AG04449 (cell line): ENCODE data around the gene ERCC1.
"Not testable (repeated sequence)": the region's sequence is repeated elsewhere in the genome, so short reads cannot be mapped to it uniquely, and the experiment has no call there.

Source experiments
- CTCF ChIA-PET: fragments of 350-600 bp; formaldehyde crosslinking; extraction: SDS; loops from one replicate; lab custom pipeline; 2021; ENCODE audit warnings: antibody characterized with exemption; lab: Yijun Ruan, JAX
- POLR2A ChIA-PET: fragments of 400-600, 350-600 bp; formaldehyde crosslinking; extraction: SDS; loops from one replicate; lab custom pipeline; 2020; ENCODE audit warnings: antibody characterized with exemption, inconsistent platforms; lab: Yijun Ruan, JAX
- DNase-seq: peaks from one replicate; pipeline ENCODE4 v3.0.0-alpha.2; 2010; ENCODE audit warnings: low read depth, low spot score
- H3K4me3 ChIP-seq: 2 replicates; pipeline ENCODE4 v1.5.1; 2011; ENCODE audit warnings: low read depth, mild to moderate bottlenecking, control low read depth, low read length
- TF ChIP-seq, protein P1 (sequence below): IDR thresholded peaks from one replicate; pipeline ENCODE4 v1.5.1; 2011; ENCODE audit warnings: mild to moderate bottlenecking, moderate library complexity, low read length, control low read depth, inconsistent platforms; ENCODE audit not compliant: insufficient read depth; ENCODE audit errors: missing control alignments

Gene ERCC1

DNA sequence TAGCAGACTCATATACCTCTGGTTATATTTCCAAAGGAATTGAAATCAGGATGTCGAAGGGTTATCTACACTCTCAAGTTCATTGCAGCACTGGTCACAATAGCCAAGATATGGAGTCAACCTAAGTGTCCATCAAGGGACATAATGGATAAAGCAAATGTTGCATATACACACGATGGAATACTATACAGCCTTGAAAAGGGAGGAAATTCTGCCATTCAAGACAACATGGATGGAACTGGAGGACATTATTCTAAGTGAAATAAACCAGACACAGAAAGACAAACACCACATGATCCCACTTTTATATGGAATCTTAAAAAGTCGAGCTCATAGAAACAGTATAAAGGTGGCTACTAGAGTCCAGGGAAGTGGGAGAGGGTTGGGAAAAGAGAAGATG is 13.6 kb upstream of the ERCC1 start:
- ChIA-PET POLR2A (no interaction called here), CTCF (interaction anchor here (0.5 to 17.3 kb wide), 6 partner anchors 9 to 53 kb away, joined by 3 to 773 read pairs (median 5); partner anchors contain the start of gene FOSB)
- no peak overlapping the region for H3K4me3 ChIP-seq
- DNase-seq = no peak
- TF ChIP-seq, protein P1, sequence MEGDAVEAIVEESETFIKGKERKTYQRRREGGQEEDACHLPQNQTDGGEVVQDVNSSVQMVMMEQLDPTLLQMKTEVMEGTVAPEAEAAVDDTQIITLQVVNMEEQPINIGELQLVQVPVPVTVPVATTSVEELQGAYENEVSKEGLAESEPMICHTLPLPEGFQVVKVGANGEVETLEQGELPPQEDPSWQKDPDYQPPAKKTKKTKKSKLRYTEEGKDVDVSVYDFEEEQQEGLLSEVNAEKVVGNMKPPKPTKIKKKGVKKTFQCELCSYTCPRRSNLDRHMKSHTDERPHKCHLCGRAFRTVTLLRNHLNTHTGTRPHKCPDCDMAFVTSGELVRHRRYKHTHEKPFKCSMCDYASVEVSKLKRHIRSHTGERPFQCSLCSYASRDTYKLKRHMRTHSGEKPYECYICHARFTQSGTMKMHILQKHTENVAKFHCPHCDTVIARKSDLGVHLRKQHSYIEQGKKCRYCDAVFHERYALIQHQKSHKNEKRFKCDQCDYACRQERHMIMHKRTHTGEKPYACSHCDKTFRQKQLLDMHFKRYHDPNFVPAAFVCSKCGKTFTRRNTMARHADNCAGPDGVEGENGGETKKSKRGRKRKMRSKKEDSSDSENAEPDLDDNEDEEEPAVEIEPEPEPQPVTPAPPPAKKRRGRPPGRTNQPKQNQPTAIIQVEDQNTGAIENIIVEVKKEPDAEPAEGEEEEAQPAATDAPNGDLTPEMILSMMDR = no peak

DNA sequence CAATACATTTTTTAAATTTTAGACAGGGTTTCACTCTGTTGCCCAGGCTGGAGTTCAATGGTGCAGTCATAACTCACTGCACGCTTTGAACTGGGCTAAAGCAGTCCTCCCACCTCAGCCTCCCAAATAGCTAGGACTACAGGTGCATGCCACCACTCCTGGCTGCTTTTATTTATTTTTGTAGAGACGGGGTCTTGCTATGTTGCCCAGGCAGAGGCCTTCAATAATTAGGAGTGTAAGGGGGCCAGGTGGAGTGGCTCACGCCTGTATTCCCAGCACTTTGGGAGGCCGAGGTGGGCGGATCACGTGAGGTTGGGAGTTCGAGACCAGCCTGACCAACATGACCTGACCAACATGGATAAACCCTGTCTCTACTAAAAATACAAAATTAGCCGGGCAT is 8.8 kb upstream of the ERCC1 start:
- POLR2A ChIA-PET = not testable (repeated sequence)

DNA sequence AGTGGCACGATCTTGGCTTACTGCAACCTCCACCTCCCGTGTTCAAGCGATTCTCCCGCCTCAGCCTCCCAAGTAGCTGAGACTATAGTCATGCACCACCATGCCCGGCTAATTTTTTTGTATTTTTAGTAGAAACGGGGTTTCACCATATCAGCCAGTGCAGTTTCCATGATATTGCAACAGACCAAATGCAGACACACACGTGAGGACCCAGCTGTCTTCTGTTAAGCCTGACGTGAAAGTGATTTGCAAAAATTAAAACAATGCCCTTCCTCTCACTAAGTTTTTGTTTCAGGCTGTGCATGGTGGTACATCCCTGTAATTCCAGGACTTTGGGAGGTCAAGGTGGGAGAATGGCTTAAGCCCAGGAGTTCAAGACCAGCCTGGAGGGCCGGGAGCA is 7.3 kb upstream of the ERCC1 start:
- DNase-seq, H3K4me3 ChIP-seq: not testable (repeated sequence)
- CTCF ChIA-PET = interaction anchor here (2.9 to 10.5 kb wide), 4 partner anchors 9 to 54 kb away, joined by 12 to 197 read pairs (median 50); no protein-coding TSS in a partner anchor
- POLR2A ChIA-PET = interaction anchor here (1.0 to 1.4 kb wide), 3 partner anchors 9 to 48 kb away, joined by 4 to 5 read pairs (median 4); partner anchors contain the start of gene FOSB

More for the DNA sequence above, 8.8 kb upstream of the ERCC1 start:
- not testable (repeated sequence) for DNase-seq, H3K4me3 ChIP-seq
- CTCF ChIA-PET = interaction anchor here (1.0 to 10.5 kb wide), 5 partner anchors 8 to 60 kb away, joined by 4 to 197 read pairs (median 47); no protein-coding TSS in a partner anchor

DNA sequence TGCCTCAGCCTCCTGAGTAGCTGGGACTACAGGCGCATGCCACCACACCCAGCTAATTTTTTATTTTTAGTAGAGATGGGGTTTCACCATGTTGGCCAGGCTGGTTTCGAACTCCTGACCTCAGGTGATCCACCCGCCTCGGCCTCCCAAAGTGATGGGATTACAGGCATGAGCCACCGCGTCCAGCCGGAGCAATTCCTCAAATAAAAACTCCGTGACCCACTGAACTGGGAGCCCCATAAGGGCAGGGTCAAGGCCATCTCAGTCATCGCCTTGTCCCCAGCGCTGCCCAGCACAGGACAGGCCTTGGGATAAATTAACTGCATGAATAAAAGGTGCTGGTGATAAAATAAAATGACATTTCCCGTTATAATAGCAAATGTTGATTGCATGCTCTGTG is 6.2 kb upstream of the ERCC1 start:
- H3K4me3 ChIP-seq, DNase-seq: not testable (repeated sequence)
- ChIA-PET CTCF (interaction anchor here (1.5 to 10.5 kb wide), 5 partner anchors 10 to 65 kb away, joined by 3 to 197 read pairs (median 47); no protein-coding TSS in a partner anchor), POLR2A (interaction anchor here (0.7 kb wide), 1 partner anchor 10 kb away, joined by 4 read pairs; no protein-coding TSS in a partner anchor)

DNA sequence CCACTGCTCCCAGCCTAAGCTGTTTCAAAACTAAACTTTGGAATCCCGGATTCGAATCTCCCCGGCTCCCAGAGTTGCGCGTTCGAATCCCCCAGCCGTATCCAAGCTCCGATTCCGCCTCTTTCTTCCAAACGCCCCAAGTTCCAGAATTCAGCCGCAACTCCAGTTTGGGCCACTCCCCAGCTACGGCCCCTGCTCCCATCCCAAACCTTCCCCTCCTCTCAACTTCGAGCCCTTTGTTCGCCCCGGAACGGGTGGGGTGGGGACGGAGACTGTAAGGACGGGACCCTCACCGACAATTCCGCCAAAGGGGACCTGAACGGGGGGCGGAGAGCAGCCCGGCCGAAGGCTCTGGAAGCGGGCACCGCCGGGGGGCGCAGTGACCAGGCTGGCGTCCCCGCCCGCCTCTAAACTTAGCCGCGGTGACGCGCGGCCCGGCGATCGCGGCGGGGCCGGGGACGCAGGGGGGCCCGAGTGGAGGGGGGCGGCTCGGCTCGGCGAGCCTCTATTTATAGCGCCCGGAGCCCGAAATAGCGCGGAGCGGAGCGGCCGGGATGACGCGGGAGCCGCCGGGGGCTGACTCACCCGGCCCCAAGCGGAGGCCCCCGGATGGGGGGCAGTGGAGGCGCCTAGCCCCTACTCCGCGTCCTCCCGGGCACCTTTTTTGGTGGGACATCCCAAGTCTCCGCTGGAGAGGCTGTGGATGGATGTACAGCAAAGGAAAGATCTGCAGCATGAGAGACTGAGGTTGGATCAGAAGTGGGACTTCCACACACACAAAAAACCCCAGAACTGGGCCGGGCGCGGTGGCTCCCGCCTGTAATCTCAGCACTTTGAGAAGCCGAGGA is 4.9 kb upstream of the ERCC1 start:
- ChIA-PET POLR2A (no interaction called here), CTCF (interaction anchor here (0.7 to 10.5 kb wide), 14 partner anchors 8 to 214 kb away, joined by 3 to 197 read pairs (median 4); partner anchors contain the start of gene FOSB)
- DNase-seq = no peak
- TF ChIP-seq, protein P1 = peak; percentile 64
- peak overlapping the region; percentile 60 for H3K4me3 ChIP-seq

DNA sequence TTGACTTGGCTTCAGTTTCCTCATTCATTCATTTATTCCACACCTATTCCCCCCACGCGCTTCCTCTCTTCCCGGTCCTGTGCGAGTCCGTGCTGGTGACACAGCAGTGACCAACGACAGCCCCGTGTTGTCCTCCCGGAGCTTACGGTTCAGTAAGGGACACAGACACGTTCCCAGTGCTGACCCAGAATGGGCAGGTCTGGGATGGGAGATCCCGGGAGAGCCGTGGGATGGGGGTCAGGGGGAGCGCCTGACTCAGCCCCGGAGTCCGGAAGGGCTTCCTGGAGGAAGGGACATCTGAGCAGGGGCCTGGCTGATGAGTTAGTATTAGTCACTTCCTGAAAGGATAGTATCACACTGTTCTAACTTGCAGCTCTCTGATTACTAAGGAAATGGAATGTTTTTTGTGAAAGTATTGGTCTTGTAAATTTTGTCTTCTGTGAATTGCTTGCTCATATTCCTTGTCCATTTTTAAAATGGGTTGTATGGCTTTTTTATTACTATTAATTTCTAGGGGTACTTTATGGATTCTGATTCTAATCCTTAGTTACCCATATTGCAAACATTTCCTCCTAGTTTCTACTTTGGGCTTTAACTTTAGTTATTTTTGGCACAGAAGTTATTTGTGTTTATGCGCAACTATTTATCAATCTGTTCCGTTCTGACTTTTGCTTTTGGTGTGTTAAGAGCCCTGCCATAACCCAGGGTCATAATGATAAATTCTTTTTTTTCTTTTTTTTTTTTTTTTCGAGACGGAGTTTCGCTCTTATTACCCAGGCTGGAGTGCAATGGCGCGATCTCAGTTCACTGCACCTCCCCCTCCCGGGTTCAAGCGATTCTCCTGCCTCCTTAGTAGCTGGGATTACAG is 708 bp upstream of the ERCC1 start:
- peak overlapping the region; percentile 82 for H3K4me3 ChIP-seq
- CTCF ChIA-PET = interaction anchor here (0.8 to 10.5 kb wide), 8 partner anchors 15 to 268 kb away, joined by 3 to 197 read pairs (median 7); partner anchors contain the start of gene QPCTL
- POLR2A ChIA-PET = interaction anchor here (1.0 to 2.2 kb wide), 2 partner anchors 13 to 54 kb away, joined by 4 to 7 read pairs; no protein-coding TSS in a partner anchor
- DNase-seq = peak; percentile 79
- TF ChIP-seq, protein P1 = no peak

DNA sequence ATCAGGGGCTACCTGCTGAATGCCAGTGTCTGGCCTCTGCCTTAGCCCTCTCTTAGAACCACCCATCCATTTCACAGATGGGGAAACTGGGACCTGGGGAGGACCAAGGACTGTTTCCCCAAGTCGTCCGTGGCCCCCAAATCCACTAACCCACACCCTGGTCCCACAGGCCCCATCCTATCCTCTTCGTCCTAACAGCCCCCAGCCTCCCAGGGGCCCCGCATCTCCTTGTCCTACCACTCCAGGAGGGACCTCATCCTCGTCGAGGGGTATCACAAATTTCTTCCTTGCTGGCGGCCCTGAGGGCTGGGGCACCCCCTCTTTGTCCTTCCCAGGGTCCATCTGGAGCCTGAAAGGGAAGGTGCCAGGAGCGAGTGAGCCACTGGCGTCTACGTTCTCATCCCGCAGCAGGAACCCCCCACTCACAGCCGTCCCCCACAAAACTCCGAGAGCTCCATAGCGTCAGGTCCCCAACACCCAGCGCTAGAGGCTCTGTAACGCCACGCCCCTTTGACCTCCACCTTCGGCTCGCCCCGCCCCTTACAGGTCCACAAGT is 606 bp downstream of the ERCC1 start:
- H3K4me3 ChIP-seq = peak overlapping the region; percentile 82
- no peak for DNase-seq
- POLR2A ChIA-PET = interaction anchor here (0.5 kb wide), 1 partner anchor 284 kb away, joined by 3 read pairs; no protein-coding TSS in a partner anchor
- TF ChIP-seq, protein P1 = no peak
- CTCF ChIA-PET = interaction anchor here (1.0 to 10.5 kb wide), 2 partner anchors 55 to 63 kb away, joined by 4 to 197 read pairs; no protein-coding TSS in a partner anchor
